C1 segment of cervical spinal cord (tissue), 14 donors: ENCODE data around the gene CERS5.
A peak's percentile ranks its signal among the peaks of the same experiment; 100 is the strongest.

ENCODE experiments used
- DNase-seq, 14 donors: peaks; one replicate each; lab custom pipeline; 2025; lab: John Stamatoyannopoulos, UW

CERS5 gene

GRCh38 chr12:50132505-50133135 is 34.5 kb downstream of the CERS5 start:
- peak in 1 of 14 donors; percentile 5 for DNase-seq

GRCh38 chr12:50129290-50129689 is 37.9 kb downstream of the CERS5 start:
- DNase-seq: no peak

GRCh38 chr12:50127546-50127945 is 39.6 kb downstream of the CERS5 start:
- DNase-seq: no peak

- no peak for DNase-seq
Observed at GRCh38 chr12:50123203-50123602, 44.0 kb downstream of the CERS5 start.

GRCh38 chr12:50121641-50122040 is 45.5 kb downstream of the CERS5 start:
- DNase-seq: no peak

- DNase-seq: no peak
Observed at GRCh38 chr12:50120953-50121352, 46.2 kb downstream of the CERS5 start.

GRCh38 chr12:50120521-50120920 is 46.6 kb downstream of the CERS5 start:
- no peak for DNase-seq

- no peak for DNase-seq
Observed at GRCh38 chr12:50119387-50119786, 47.8 kb downstream of the CERS5 start.

- no peak for DNase-seq
Observed at GRCh38 chr12:50117057-50117622, 50.0 kb downstream of the CERS5 start.

GRCh38 chr12:50112456-50113218 is 54.5 kb downstream of the CERS5 start:
- peak in 2 of 14 donors; percentile 68 to 73 for DNase-seq

GRCh38 chr12:50111693-50112455 is 55.3 kb downstream of the CERS5 start, which contains the start of gene COX14:
Gene COX14, plus strand, starts transcription at chr12:50112236. Its CDS starts 7,808 bp downstream, at chr12:50120044.
- DNase-seq: peak; percentile 91 to 100 (median 99)

- no peak for DNase-seq
Observed at GRCh38 chr12:50111395-50111692, 55.8 kb downstream of the CERS5 start.

- peak in 10 of 14 donors; percentile 15 to 84 (median 43) for DNase-seq
Observed at GRCh38 chr12:50110762-50111351, 56.3 kb downstream of the CERS5 start.

- peak in 8 of 14 donors; percentile 19 to 75 (median 42) for DNase-seq
Observed at GRCh38 chr12:50110127-50110761, 56.9 kb downstream of the CERS5 start.

- no peak for DNase-seq
Observed at GRCh38 chr12:50109319-50109718, 57.9 kb downstream of the CERS5 start.

- DNase-seq: no peak
Observed at GRCh38 chr12:50107416-50108268, 59.5 kb downstream of the CERS5 start.

GRCh38 chr12:50106907-50107306 is 60.3 kb downstream of the CERS5 start:
- DNase-seq: no peak

- peak in 2 of 14 donors; percentile 32 to 50 for DNase-seq
Observed at GRCh38 chr12:50105913-50106450, 61.2 kb downstream of the CERS5 start.

GRCh38 chr12:50104417-50105366 is 62.5 kb downstream of the CERS5 start:
- peak in 3 of 14 donors; percentile 40 to 60 (median 48) for DNase-seq
